Body of pancreas (tissue), 4 donors: ENCODE data around the gene TFAP2D.

Source experiments
- POLR2A ChIP-seq, 3 donors: fragments of 450-650 bp; IDR thresholded peaks; one replicate each; pipeline ENCODE4 v1.6.1; 2016; ENCODE audit warnings: antibody characterized with exemption in 3 of 3, mild to moderate bottlenecking in 2 of 3
- TF ChIP-seq, protein P1 (sequence below), 7 experiments: fragments of 450-650 bp in 4 of 7; fragments of 200-600 bp in 3 of 7; sonication (generic) in 3 of 7; IDR thresholded peaks; one replicate each; pipeline ENCODE4 v1.5.1; 2016 to 2019; ENCODE audit warnings: antibody characterized with exemption in 7 of 7

DNA sequence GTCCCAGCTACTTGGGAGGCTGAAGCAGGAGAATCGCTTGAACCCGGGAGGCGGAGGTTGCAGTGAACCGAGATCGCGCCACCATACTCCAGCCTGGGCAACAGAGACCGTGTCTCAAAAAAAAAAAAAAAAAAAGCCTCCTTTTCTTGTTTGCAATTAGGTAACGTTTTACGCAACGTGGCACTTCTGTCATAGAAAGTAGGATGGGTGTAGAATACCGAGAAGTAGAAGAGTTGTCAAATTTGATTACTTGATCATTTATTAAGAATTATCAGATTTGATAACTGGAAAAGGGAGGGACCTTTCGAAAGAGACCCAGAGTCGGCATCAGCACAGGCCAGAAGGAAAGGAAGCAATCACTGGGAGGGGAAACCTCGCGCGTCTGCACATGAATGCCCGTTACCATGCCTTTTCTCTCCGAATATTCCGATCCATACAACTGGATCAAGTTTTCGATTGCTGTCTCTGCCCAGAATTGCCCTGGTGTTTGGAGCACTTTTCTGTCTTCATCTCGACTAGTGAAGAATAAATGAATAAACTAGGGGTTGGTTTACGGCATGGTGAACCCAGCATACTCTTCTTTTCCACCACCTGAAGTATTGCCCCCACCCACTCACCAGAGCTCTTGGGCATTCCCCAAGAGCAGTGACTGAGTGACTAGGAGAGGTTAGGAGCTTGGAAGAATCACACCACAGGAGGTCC, 4.5 kb upstream of the TFAP2D start:
- TF ChIP-seq, protein P1, sequence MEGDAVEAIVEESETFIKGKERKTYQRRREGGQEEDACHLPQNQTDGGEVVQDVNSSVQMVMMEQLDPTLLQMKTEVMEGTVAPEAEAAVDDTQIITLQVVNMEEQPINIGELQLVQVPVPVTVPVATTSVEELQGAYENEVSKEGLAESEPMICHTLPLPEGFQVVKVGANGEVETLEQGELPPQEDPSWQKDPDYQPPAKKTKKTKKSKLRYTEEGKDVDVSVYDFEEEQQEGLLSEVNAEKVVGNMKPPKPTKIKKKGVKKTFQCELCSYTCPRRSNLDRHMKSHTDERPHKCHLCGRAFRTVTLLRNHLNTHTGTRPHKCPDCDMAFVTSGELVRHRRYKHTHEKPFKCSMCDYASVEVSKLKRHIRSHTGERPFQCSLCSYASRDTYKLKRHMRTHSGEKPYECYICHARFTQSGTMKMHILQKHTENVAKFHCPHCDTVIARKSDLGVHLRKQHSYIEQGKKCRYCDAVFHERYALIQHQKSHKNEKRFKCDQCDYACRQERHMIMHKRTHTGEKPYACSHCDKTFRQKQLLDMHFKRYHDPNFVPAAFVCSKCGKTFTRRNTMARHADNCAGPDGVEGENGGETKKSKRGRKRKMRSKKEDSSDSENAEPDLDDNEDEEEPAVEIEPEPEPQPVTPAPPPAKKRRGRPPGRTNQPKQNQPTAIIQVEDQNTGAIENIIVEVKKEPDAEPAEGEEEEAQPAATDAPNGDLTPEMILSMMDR (IDR thresholded peaks at IDR 0.05), result no peak
- TF ChIP-seq POLR2A (IDR thresholded peaks at IDR 0.05), result no peak
